Measurements from ENCODE around the gene RAB5A.

DNA sequence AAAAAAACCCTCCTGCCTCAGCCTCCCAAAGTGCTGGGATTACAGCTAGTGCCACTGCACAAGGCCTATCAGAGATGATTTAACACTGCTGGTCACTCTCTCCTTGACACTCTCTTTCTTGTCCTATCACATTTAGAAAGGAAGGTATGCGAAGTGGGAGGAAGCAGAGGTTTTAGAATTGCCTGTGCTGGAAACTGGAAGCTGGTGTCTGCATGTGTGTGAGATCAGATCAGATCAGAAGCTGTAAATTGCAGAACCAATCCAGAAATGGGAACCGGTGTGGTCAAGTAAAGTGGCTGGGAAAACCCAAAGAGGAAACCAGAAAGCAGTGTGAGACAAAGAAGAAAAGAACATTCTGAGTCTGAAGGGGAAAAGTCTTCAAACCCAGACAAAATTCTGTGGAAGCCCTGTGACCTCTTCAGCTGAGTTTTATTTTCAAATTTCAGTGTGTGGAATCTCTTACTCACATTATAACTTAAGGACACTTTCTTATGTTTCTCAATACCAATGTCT lies 15.7 kb upstream of the RAB5A start:
- TF ChIP-seq, protein P1, sequence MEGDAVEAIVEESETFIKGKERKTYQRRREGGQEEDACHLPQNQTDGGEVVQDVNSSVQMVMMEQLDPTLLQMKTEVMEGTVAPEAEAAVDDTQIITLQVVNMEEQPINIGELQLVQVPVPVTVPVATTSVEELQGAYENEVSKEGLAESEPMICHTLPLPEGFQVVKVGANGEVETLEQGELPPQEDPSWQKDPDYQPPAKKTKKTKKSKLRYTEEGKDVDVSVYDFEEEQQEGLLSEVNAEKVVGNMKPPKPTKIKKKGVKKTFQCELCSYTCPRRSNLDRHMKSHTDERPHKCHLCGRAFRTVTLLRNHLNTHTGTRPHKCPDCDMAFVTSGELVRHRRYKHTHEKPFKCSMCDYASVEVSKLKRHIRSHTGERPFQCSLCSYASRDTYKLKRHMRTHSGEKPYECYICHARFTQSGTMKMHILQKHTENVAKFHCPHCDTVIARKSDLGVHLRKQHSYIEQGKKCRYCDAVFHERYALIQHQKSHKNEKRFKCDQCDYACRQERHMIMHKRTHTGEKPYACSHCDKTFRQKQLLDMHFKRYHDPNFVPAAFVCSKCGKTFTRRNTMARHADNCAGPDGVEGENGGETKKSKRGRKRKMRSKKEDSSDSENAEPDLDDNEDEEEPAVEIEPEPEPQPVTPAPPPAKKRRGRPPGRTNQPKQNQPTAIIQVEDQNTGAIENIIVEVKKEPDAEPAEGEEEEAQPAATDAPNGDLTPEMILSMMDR (IDR thresholded peaks at IDR 0.05), result no peak
- TF ChIP-seq, protein P2, sequence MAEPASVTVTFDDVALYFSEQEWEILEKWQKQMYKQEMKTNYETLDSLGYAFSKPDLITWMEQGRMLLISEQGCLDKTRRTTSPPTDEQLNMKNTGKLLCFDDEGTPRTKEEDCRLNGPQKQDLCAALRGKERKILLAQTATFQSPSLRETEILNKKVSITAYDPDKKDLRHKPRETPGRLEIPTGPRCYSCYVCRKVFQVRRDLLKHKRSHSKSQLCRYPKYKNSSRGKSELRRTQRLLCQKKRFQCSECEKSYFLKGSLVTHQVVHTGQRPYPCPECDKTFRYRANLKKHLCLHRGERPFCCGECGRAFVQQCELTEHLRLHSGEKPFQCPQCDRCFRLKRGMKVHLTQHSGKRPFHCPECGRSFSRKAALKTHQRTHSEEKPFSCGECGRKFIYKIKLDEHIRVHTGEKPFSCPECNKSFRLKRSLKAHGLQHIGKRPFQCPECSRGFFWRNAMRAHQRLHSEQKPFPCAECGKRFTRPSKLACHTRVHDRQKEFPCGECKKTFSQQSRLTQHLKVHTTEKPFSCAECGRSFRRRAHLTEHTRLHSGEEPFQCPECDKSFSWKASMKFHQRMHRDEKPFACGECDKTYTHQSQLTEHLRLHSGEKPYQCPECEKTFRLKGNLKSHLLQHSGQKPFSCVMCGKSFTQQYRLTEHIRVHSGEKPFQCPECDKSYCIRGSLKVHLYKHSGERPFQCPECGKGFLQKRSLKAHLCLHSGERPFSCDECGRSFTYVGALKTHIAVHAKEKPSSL (CRISPR knock-in tag; conservative IDR thresholded peaks at IDR 0.05), result no peak
- TF ChIP-seq, protein P3, sequence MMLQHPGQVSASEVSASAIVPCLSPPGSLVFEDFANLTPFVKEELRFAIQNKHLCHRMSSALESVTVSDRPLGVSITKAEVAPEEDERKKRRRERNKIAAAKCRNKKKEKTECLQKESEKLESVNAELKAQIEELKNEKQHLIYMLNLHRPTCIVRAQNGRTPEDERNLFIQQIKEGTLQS (CRISPR knock-in tag; conservative IDR thresholded peaks at IDR 0.05), result no peak
- TF ChIP-seq, protein P4, sequence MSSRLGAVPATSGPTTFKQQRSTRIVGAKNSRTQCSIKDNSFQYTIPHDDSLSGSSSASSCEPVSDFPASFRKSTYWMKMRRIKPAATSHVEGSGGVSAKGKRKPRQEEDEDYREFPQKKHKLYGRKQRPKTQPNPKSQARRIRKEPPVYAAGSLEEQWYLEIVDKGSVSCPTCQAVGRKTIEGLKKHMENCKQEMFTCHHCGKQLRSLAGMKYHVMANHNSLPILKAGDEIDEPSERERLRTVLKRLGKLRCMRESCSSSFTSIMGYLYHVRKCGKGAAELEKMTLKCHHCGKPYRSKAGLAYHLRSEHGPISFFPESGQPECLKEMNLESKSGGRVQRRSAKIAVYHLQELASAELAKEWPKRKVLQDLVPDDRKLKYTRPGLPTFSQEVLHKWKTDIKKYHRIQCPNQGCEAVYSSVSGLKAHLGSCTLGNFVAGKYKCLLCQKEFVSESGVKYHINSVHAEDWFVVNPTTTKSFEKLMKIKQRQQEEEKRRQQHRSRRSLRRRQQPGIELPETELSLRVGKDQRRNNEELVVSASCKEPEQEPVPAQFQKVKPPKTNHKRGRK (CRISPR knock-in tag; IDR thresholded peaks at IDR 0.05; ENCODE audit: borderline replicate concordance), result no peak
- no peak for TF ChIP-seq ZNF232 (CRISPR knock-in tag; IDR thresholded peaks at IDR 0.05)
- no peak for TF ChIP-seq NFE2L1 (CRISPR knock-in tag; IDR thresholded peaks at IDR 0.05)
- TF ChIP-seq, protein P5, sequence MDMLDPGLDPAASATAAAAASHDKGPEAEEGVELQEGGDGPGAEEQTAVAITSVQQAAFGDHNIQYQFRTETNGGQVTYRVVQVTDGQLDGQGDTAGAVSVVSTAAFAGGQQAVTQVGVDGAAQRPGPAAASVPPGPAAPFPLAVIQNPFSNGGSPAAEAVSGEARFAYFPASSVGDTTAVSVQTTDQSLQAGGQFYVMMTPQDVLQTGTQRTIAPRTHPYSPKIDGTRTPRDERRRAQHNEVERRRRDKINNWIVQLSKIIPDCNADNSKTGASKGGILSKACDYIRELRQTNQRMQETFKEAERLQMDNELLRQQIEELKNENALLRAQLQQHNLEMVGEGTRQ (CRISPR knock-in tag; IDR thresholded peaks at IDR 0.05), result no peak
- TF ChIP-seq ELF4 (CRISPR knock-in tag; IDR thresholded peaks at IDR 0.05; ENCODE audit: low read depth), result no peak
- TF ChIP-seq, protein P6, sequence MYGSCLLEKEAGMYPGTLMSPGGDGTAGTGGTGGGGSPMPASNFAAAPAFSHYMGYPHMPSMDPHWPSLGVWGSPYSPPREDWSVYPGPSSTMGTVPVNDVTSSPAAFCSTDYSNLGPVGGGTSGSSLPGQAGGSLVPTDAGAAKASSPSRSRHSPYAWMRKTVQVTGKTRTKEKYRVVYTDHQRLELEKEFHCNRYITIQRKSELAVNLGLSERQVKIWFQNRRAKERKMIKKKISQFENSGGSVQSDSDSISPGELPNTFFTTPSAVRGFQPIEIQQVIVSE (CRISPR knock-in tag; IDR thresholded peaks at IDR 0.05; ENCODE audit: borderline replicate concordance), result no peak
